ENCODE data around the gene KANK2.

DNA sequence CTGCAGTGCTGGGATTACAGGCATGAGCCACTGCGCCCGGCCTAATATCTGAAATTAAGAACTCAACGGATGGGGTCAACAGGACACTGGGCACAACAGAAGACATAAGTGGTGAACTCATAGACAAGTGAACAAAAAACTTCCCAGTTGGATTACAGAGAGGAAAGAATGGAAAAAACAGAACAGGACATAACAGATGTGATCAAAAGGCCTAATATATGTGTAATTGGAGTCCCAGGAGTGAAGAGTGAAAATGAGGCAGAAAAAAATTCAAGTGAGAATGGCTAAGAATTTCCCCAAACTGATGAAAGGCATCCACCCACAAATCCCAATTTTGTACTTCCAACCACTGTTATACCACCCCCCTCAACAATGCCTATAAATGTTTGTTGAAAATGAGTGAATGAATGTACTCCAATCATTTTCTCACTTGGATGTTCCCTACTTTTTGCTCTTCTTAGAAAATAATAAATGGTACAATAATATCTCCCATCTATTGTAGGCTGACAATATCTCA, 23.8 kb upstream of the KANK2 start:
- TF ChIP-seq, protein P1, sequence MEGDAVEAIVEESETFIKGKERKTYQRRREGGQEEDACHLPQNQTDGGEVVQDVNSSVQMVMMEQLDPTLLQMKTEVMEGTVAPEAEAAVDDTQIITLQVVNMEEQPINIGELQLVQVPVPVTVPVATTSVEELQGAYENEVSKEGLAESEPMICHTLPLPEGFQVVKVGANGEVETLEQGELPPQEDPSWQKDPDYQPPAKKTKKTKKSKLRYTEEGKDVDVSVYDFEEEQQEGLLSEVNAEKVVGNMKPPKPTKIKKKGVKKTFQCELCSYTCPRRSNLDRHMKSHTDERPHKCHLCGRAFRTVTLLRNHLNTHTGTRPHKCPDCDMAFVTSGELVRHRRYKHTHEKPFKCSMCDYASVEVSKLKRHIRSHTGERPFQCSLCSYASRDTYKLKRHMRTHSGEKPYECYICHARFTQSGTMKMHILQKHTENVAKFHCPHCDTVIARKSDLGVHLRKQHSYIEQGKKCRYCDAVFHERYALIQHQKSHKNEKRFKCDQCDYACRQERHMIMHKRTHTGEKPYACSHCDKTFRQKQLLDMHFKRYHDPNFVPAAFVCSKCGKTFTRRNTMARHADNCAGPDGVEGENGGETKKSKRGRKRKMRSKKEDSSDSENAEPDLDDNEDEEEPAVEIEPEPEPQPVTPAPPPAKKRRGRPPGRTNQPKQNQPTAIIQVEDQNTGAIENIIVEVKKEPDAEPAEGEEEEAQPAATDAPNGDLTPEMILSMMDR (conservative IDR thresholded peaks at IDR 0.05 in 1 of 2, IDR thresholded peaks at IDR 0.05 in 1 of 2; ENCODE audit: extremely low read depth in 1 of 2, insufficient read depth in 1 of 2, low read depth in 1 of 2, low read length in 2 of 2): no peak
- TF ChIP-seq EZH2 (IDR thresholded peaks at IDR 0.05; ENCODE audit: borderline replicate concordance, low read length): no peak

All from mammary epithelial cell (primary cell).